RWPE2 (cell line): ENCODE data around the gene DPAGT1.
"Not testable (repeated sequence)": the region's sequence is repeated elsewhere in the genome, so short reads cannot be mapped to it uniquely, and the experiment has no call there.

Source experiments
- ATAC-seq: fragments of 200-7000 bp; cut with Tn5 transposase; 3 replicates; pipeline ENCODE4 v1.9.1; 2021; ENCODE audit warnings: low read depth
- DNase-seq: peaks from one replicate; pipeline ENCODE4 v3.0.0-alpha.2; 2020; ENCODE audit warnings: low spot score
- H3K27ac ChIP-seq: fragments of 450-650 bp; 2 replicates; pipeline ENCODE4 v1.5.1; 2017; ENCODE audit warnings: mild to moderate bottlenecking; ENCODE audit not compliant: poor library complexity, severe bottlenecking
- H3K27me3 ChIP-seq: fragments of 250-450 bp; sonication (Bioruptor Pico); 2 replicates; pipeline ENCODE4 v1.5.1; 2021; ENCODE audit warnings: mild to moderate bottlenecking, moderate library complexity; ENCODE audit not compliant: insufficient read depth, poor library complexity, severe bottlenecking
- H3K36me3 ChIP-seq: fragments of 250-450 bp; sonication (Bioruptor Pico); 2 replicates; pipeline ENCODE4 v1.5.1; 2020; ENCODE audit warnings: low read depth, mild to moderate bottlenecking, moderate library complexity
- H3K4me1 ChIP-seq: fragments of 250-450 bp; sonication (Bioruptor Pico); 2 replicates; pipeline ENCODE4 v1.5.1; 2021; ENCODE audit warnings: mild to moderate bottlenecking, moderate library complexity; ENCODE audit not compliant: insufficient read depth, poor library complexity, severe bottlenecking
- H3K4me3 ChIP-seq: fragments of 250-450 bp; sonication (Bioruptor Pico); 2 replicates; pipeline ENCODE4 v1.5.1; 2021; ENCODE audit warnings: mild to moderate bottlenecking, moderate library complexity; ENCODE audit not compliant: severe bottlenecking
- H3K9me3 ChIP-seq: fragments of 250-450 bp; sonication (Bioruptor Pico); 2 replicates; pipeline ENCODE4 v1.5.1; 2021; ENCODE audit warnings: mild to moderate bottlenecking, moderate library complexity; ENCODE audit not compliant: severe bottlenecking
- CTCF ChIP-seq: fragments of 450-650 bp; IDR thresholded peaks from one replicate; pipeline ENCODE4 v1.5.1; 2017; ENCODE audit warnings: mild to moderate bottlenecking, moderate library complexity; ENCODE audit not compliant: poor library complexity, severe bottlenecking

DPAGT1 gene

GRCh38 chr11:119147604-119148333, 46.1 kb upstream of the DPAGT1 start:
- no peaks in the 10 kb centered on the region for H3K4me1 ChIP-seq
- no peaks in the 10 kb centered on the region for H3K27me3 ChIP-seq
- no peaks in the 10 kb centered on the region for H3K36me3 ChIP-seq
- H3K4me3 ChIP-seq, result no peak overlapping the region
- no peak for TF ChIP-seq CTCF
- H3K27ac ChIP-seq, result no peak overlapping the region
- DNase-seq (no peak), ATAC-seq (no peak)
- H3K9me3 ChIP-seq, result no peaks in the 10 kb centered on the region

- ATAC-seq (no peak), DNase-seq (no peak)
- no peak overlapping the region for H3K27ac ChIP-seq
- no peaks in the 10 kb centered on the region for H3K4me1 ChIP-seq
- no peak overlapping the region for H3K4me3 ChIP-seq
- no peaks in the 10 kb centered on the region for H3K36me3 ChIP-seq
- TF ChIP-seq CTCF, result no peak
- no peaks in the 10 kb centered on the region for H3K9me3 ChIP-seq
- H3K27me3 ChIP-seq, result no peaks in the 10 kb centered on the region
Observed at GRCh38 chr11:119145551-119145950, 43.9 kb upstream of the DPAGT1 start.

- DNase-seq, result no peak
- H3K9me3 ChIP-seq, result no peaks in the 10 kb centered on the region
- H3K36me3 ChIP-seq, result no peaks in the 10 kb centered on the region
- no peak overlapping the region for H3K27ac ChIP-seq
- H3K4me3 ChIP-seq, result no peak overlapping the region
- ATAC-seq, result peak; percentile 86
- no peaks in the 10 kb centered on the region for H3K4me1 ChIP-seq
- no peaks in the 10 kb centered on the region for H3K27me3 ChIP-seq
- peak; percentile 63 for TF ChIP-seq CTCF
Observed at GRCh38 chr11:119144825-119145486, 43.3 kb upstream of the DPAGT1 start.

DNA sequence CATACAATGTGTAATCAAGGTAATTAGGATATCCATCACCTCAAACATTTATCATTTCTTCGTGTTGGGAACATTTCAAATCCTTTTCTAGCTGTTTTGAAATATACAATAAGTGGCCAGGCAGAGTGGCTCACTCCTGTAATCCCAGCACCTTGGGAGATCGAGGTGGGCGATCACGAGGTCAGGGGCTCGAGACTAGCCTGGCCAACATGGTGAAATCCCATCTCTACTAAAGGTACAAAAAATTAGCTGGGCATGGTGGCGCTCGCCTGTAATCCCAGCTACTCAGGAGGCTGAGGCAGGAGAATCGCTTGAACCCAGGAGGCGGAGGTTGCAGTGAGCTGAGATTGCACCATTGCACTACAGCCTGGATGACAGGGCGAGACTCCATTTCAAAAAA, 37.6 kb upstream of the DPAGT1 start:
- H3K27ac ChIP-seq, DNase-seq, H3K27me3 ChIP-seq, ATAC-seq, H3K36me3 ChIP-seq, H3K4me1 ChIP-seq, H3K9me3 ChIP-seq, H3K4me3 ChIP-seq: not testable (repeated sequence)

- TF ChIP-seq CTCF, result peak; percentile 53
- ATAC-seq (peak; percentile 53; the same call in 2 of the 3 replicates), DNase-seq (no peak)
- no peak overlapping the region for H3K4me3 ChIP-seq
- no peak overlapping the region for H3K27ac ChIP-seq
- no peaks in the 10 kb centered on the region for H3K27me3 ChIP-seq
- H3K4me1 ChIP-seq, result no peaks in the 10 kb centered on the region
- H3K9me3 ChIP-seq, result no peaks in the 10 kb centered on the region
- H3K36me3 ChIP-seq, result peaks cover 43% of the 10 kb centered on the region
Observed at GRCh38 chr11:119134389-119134978, 32.8 kb upstream of the DPAGT1 start.
